Endodermal cell (in vitro differentiated cells): ENCODE measurements around the gene PTCD1. TPM values are rescaled to one million over a fixed set of nuclear protein-coding genes. Genes with fewer than 3 reads are reported as not detected.

Experiments used
- DNase-seq: peaks from one replicate; pipeline ENCODE4 v3.0.0-alpha.2; 2017
- H3K27ac ChIP-seq: 2 replicates; pipeline ENCODE4 v1.5.1; 2013; ENCODE audit warnings: mild to moderate bottlenecking, low read depth, low read length, moderate library complexity
- H3K27me3 ChIP-seq: 2 replicates; pipeline ENCODE4 v1.6.1; 2013; ENCODE audit warnings: mild to moderate bottlenecking, low read length, moderate library complexity; ENCODE audit not compliant: insufficient read depth, control insufficient read depth, poor library complexity, severe bottlenecking
- H3K36me3 ChIP-seq: 2 replicates; pipeline ENCODE4 v1.7.0; 2013; ENCODE audit warnings: mild to moderate bottlenecking, low read length, moderate library complexity; ENCODE audit not compliant: control insufficient read depth, insufficient read depth
- H3K4me1 ChIP-seq: one replicate; pipeline ENCODE4 v1.7.0; 2013; ENCODE audit warnings: low read length; ENCODE audit not compliant: control insufficient read depth, insufficient read depth
- H3K4me3 ChIP-seq: 2 replicates; pipeline ENCODE4 v1.5.1; 2013; ENCODE audit warnings: mild to moderate bottlenecking, low read length, moderate library complexity
- H3K9ac ChIP-seq: 2 replicates; pipeline ENCODE4 v1.6.1; 2013; ENCODE audit warnings: mild to moderate bottlenecking, low read length, moderate library complexity; ENCODE audit not compliant: poor library complexity, severe bottlenecking; ENCODE audit errors: extremely low read depth
- H3K9me3 ChIP-seq: 2 replicates; pipeline ENCODE4 v1.6.1; 2013; ENCODE audit warnings: mild to moderate bottlenecking, low read length, moderate library complexity; ENCODE audit not compliant: control insufficient read depth
- H3K27ac Mint-ChIP-seq: 2 replicates; pipeline ENCODE4 v1.8.0; 2020; ENCODE audit warnings: mixed read lengths
- H3K27me3 Mint-ChIP-seq: 2 replicates; pipeline ENCODE4 v1.8.0; 2021; ENCODE audit warnings: mild to moderate bottlenecking, mixed read lengths; ENCODE audit not compliant: insufficient read depth
- H3K36me3 Mint-ChIP-seq: 2 replicates; pipeline ENCODE4 v1.8.0; 2020; ENCODE audit warnings: low read depth, mixed read lengths
- H3K4me1 Mint-ChIP-seq: 2 replicates; pipeline ENCODE4 v1.8.0; 2020; ENCODE audit warnings: mixed read lengths
- H3K4me3 Mint-ChIP-seq: 2 replicates; pipeline ENCODE4 v1.8.0; 2020; ENCODE audit warnings: mild to moderate bottlenecking, moderate library complexity, mixed read lengths
- H3K9me3 Mint-ChIP-seq: 2 replicates; pipeline ENCODE4 v1.8.0; 2020; ENCODE audit warnings: mild to moderate bottlenecking, mixed read lengths
- WGBS, 2 experiments: methylation state at CpG; one replicate each; pipeline versions ENCODE4 v1.1.5 to v1.1.7; 2013; ENCODE audit warnings: missing lambda C conversion rate in 2 of 2, mixed read lengths in 1 of 2; ENCODE audit not compliant: insufficient coverage in 1 of 2, insufficient read length in 1 of 2; 5-methylcytosine and 5-hydroxymethylcytosine counted together
- total RNA-seq, 2 donors: library from RNA; stranded (reverse); fragmentation: NEBNext Ultra II Directional in 1 of 2; extraction: Animal tissue kit (Norgen Biotek cat#: 25700) in 1 of 2; gene quantifications; 2 replicates in 1 of 2; 3 replicates in 1 of 2; pipeline ENCODE4 v1.2.1, GENCODE V29; 2021
- TF ChIP-seq, protein P1 (sequence below): fragments of 200-600 bp; sonication (generic); conservative IDR thresholded peaks from 2 replicates; pipeline ENCODE4 v1.5.0; 2021; ENCODE audit warnings: antibody characterized with exemption, mild to moderate bottlenecking

Gene PTCD1
- total RNA-seq, 2 donors from 2014 or later: 11.9 to 12.5 TPM

GRCh38 chr7:99406557-99406956 is 32.0 kb downstream of the PTCD1 start:
- H3K9me3 ChIP-seq: no peaks in the 10 kb centered on the region
- TF ChIP-seq, protein P1, sequence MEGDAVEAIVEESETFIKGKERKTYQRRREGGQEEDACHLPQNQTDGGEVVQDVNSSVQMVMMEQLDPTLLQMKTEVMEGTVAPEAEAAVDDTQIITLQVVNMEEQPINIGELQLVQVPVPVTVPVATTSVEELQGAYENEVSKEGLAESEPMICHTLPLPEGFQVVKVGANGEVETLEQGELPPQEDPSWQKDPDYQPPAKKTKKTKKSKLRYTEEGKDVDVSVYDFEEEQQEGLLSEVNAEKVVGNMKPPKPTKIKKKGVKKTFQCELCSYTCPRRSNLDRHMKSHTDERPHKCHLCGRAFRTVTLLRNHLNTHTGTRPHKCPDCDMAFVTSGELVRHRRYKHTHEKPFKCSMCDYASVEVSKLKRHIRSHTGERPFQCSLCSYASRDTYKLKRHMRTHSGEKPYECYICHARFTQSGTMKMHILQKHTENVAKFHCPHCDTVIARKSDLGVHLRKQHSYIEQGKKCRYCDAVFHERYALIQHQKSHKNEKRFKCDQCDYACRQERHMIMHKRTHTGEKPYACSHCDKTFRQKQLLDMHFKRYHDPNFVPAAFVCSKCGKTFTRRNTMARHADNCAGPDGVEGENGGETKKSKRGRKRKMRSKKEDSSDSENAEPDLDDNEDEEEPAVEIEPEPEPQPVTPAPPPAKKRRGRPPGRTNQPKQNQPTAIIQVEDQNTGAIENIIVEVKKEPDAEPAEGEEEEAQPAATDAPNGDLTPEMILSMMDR: no peak
- H3K4me1 ChIP-seq: peaks cover 8% of the 10 kb centered on the region
- DNase-seq: no peak
- Mint-ChIP-seq H3K27me3 (no peaks in the 10 kb centered on the region), H3K27ac (no peak overlapping the region), H3K9me3 (no peaks in the 10 kb centered on the region), H3K4me3 (peak overlapping the region; percentile 97), H3K36me3 (peaks cover 38% of the 10 kb centered on the region), H3K4me1 (peaks cover 21% of the 10 kb centered on the region)
- no peak overlapping the region for H3K9ac ChIP-seq
- peak overlapping the region; percentile 96 for H3K4me3 ChIP-seq
- H3K27ac ChIP-seq: no peak overlapping the region
- 94 to 100% methylated on average over 1 of the region's 1 CpG for WGBS, 2 experiments
- H3K36me3 ChIP-seq: peaks cover 43% of the 10 kb centered on the region
- no peaks in the 10 kb centered on the region for H3K27me3 ChIP-seq

GRCh38 chr7:99404977-99405320 is 33.6 kb downstream of the PTCD1 start:
- peaks cover 44% of the 10 kb centered on the region for H3K36me3 ChIP-seq
- H3K9me3 Mint-ChIP-seq: no peaks in the 10 kb centered on the region
- no peaks in the 10 kb centered on the region for H3K27me3 Mint-ChIP-seq
- H3K4me1 Mint-ChIP-seq: peaks cover 17% of the 10 kb centered on the region
- H3K27ac ChIP-seq: no peak overlapping the region
- H3K36me3 Mint-ChIP-seq: peaks cover 38% of the 10 kb centered on the region
- no peak overlapping the region for H3K4me3 Mint-ChIP-seq
- no peak overlapping the region for H3K9ac ChIP-seq
- 94 to 97% methylated on average over 8 to 10 of the region's 10 CpGs for WGBS, 2 experiments
- H3K4me3 ChIP-seq: no peak overlapping the region
- no peaks in the 10 kb centered on the region for H3K27me3 ChIP-seq
- H3K4me1 ChIP-seq: peaks cover 8% of the 10 kb centered on the region
- peak overlapping the region; percentile 35 for H3K27ac Mint-ChIP-seq
- TF ChIP-seq, protein P1: no peak
- DNase-seq: no peak
- H3K9me3 ChIP-seq: no peaks in the 10 kb centered on the region

DNA sequence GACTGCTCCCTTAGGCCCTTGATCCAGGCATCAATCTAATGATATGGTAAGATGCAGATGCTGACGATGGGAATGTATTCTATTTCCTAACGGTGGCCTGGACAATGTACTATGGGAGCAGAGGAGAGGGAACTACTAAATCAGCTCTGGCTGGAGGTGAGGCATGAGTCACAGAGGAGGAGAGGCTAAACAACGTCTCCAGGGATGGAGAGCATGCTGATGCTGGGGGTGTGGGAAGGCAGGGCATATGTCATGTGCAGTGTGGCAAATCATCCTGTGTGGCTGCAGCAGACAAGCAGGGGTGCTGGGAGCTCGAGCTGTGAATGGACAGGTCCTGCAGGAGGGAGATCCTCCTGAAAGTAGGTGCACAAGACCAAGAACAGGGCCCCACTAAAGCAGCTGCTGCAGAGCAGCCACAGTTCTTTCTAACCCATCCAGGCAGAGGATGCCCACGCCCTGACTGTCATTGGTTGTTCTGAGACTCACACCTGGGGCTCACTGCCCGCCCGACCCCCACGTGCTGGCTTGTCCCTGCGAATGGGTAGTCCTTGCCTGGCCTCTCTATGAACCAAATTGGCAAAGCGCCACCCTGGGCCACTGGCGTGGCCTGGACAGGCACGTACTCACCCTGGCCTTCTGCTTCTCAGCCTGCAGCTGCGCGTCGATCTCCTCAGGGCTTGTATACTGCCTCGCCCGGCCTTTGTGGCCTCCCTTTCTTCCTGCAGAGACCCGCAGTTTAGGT is 34.2 kb downstream of the PTCD1 start:
- H3K9me3 Mint-ChIP-seq: no peaks in the 10 kb centered on the region
- Histone ChIP-seq H3K4me3 (no peak overlapping the region), H3K27me3 (no peaks in the 10 kb centered on the region), H3K4me1 (peaks cover 8% of the 10 kb centered on the region), H3K36me3 (peaks cover 49% of the 10 kb centered on the region), H3K9me3 (no peaks in the 10 kb centered on the region), H3K9ac (no peak overlapping the region), H3K27ac (no peak overlapping the region)
- WGBS, 2 experiments: 95 to 96% methylated on average over 17 to 18 of the region's 18 CpGs
- no peak overlapping the region for H3K4me3 Mint-ChIP-seq
- no peak for DNase-seq
- TF ChIP-seq, protein P1: no peak
- peaks cover 41% of the 10 kb centered on the region for H3K36me3 Mint-ChIP-seq
- peaks cover 14% of the 10 kb centered on the region for H3K4me1 Mint-ChIP-seq
- H3K27me3 Mint-ChIP-seq: no peaks in the 10 kb centered on the region
- peak overlapping the region; percentile 35 for H3K27ac Mint-ChIP-seq
